Activated naive CD4-positive, alpha-beta T cell treated with anti-CD3 and anti-CD28 coated beads, Interleukin-2, amount 50 U/mL, for 24 hours (primary cell): Measurements from ENCODE around the gene ENPP3.

Experiments used
- H3K27ac Mint-ChIP-seq: one replicate; pipeline ENCODE4 v1.8.0; 2021; ENCODE audit warnings: mild to moderate bottlenecking, mixed read lengths
- H3K27me3 Mint-ChIP-seq: one replicate; pipeline ENCODE4 v1.8.0; 2021; ENCODE audit warnings: mixed read lengths
- H3K36me3 Mint-ChIP-seq: one replicate; pipeline ENCODE4 v1.8.0; 2021; ENCODE audit warnings: mixed read lengths
- H3K4me1 Mint-ChIP-seq: one replicate; pipeline ENCODE4 v1.8.0; 2021; ENCODE audit warnings: mixed read lengths
- H3K4me3 Mint-ChIP-seq: one replicate; pipeline ENCODE4 v1.8.0; 2021; ENCODE audit warnings: mild to moderate bottlenecking, mixed read lengths
- H3K9me3 Mint-ChIP-seq: one replicate; pipeline ENCODE4 v1.8.0; 2021; ENCODE audit warnings: mixed read lengths

The ENPP3 gene

DNA sequence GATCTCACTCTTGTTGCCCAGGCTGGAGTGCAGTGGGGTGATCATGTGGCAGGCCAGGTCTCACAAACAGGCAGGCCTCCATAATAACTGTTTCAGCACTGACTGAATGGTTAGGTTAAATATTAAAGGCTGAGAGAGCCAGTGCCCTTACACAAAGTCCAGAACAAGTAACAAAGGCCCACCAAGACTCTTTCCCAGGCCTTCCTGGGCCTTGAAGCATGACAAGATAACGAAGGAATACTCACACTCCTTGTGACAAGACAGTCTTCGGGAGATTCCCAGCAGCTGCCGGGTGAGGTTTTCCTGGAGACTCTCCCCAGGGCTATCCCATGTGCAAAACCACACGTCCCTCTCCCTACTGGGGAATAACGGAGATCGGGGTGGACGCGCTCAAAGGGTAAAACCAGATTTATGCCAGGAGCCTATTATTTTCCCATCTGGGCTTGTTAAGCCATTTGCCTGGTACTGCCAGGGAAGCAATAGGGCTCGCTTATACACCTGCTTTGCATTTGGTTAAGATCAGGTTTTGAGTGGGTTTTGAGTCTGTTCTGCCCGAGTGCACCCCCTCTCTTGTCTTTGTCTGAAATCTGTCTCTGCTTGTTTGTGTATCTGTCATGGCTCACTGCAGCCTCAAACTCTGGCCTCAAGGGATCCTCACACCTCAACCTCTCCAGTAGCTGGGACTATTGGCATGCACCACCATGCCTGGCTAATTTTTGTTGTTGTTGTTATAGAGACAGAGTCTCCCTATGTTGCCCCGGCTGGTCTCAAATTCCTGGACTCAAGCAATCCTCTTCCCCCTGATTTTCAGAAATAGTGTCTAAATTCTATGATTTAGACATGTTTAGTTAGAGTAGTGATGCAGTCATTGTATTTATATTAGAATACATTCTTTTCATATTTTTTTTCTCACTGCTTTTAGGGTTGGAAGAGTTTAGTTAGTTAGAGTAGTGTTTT is 1.4 kb upstream of the ENPP3 start:
- Mint-ChIP-seq H3K27ac (no peak overlapping the region), H3K4me1 (no peaks in the 10 kb centered on the region), H3K9me3 (no peaks in the 10 kb centered on the region), H3K27me3 (no peaks in the 10 kb centered on the region), H3K4me3 (no peak overlapping the region), H3K36me3 (no peaks in the 10 kb centered on the region)

GRCh38 chr6:131638013-131638412 is 911 bp downstream of the ENPP3 start:
- Mint-ChIP-seq H3K27ac (no peak overlapping the region), H3K4me1 (no peaks in the 10 kb centered on the region), H3K27me3 (no peaks in the 10 kb centered on the region), H3K4me3 (no peak overlapping the region), H3K9me3 (no peaks in the 10 kb centered on the region), H3K36me3 (no peaks in the 10 kb centered on the region)

DNA sequence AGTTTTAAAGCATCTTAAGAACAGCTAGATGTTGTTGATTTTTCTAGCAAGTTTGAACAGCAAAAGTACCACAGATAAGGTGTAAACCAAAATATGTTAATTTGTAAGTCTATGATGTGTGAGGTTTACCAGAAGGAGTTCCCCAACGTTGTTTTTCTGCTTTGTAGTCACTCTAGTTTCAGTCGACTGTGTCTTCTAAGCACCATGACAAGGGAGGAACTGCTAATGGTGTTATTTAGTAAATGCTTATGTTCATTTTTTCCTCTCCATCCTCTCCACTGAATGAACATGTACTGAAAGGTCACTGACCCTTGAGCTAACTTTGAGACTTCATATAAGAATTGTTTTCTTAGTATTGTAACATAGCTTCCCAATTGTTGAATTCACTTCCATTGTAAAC is 3.0 kb downstream of the ENPP3 start:
- Mint-ChIP-seq H3K9me3 (no peaks in the 10 kb centered on the region), H3K4me1 (no peaks in the 10 kb centered on the region), H3K4me3 (no peak overlapping the region), H3K27me3 (no peaks in the 10 kb centered on the region), H3K36me3 (no peaks in the 10 kb centered on the region), H3K27ac (no peak overlapping the region)

GRCh38 chr6:131640576-131640975 is 3.5 kb downstream of the ENPP3 start:
- Mint-ChIP-seq H3K4me1 (no peaks in the 10 kb centered on the region), H3K9me3 (no peaks in the 10 kb centered on the region), H3K27ac (no peak overlapping the region), H3K4me3 (no peak overlapping the region), H3K36me3 (no peaks in the 10 kb centered on the region), H3K27me3 (no peaks in the 10 kb centered on the region)

DNA sequence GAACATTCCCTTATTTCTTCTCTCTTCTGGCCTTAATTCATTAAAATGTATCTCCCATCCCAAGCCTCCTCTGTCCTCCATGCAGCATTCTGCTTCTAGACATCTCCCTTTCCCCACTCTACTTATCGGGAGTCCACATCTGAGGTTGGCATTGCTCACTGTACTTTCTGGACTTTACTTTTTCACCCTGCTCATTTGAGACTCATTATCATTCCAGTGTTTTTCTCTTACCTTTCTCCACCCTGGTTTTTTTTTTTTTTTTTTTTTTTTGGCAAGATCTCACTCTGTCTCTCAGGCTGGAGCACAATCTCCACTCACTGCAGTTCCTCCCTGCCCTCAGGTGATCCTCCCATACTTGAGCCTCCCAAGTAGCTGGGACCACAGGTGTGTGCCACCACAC is 4.5 kb downstream of the ENPP3 start:
- Mint-ChIP-seq H3K9me3 (no peaks in the 10 kb centered on the region), H3K4me3 (no peak overlapping the region), H3K27ac (no peak overlapping the region), H3K27me3 (no peaks in the 10 kb centered on the region), H3K36me3 (no peaks in the 10 kb centered on the region), H3K4me1 (no peaks in the 10 kb centered on the region)

DNA sequence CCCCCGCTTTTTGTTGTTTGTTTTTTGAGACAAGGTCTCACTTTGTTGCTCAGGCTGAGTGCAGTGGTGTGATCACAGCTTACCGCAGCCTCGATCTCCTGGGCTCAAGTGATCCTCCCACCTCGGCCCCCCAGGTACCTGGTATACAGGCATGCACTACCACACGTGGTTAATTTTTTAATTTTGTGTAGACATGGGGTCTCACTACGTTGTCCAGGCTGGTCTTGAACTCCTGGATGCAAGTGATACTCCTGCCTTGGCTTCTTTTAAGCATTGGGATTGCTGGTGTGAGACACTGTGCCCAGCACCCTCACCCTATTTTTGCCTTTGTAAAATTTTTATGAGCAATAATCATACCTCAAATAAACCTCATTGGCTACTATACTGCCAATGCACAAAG is 5.5 kb downstream of the ENPP3 start:
- Mint-ChIP-seq H3K27ac (no peak overlapping the region), H3K9me3 (no peaks in the 10 kb centered on the region), H3K4me3 (no peak overlapping the region), H3K36me3 (no peaks in the 10 kb centered on the region), H3K4me1 (no peaks in the 10 kb centered on the region), H3K27me3 (no peaks in the 10 kb centered on the region)

DNA sequence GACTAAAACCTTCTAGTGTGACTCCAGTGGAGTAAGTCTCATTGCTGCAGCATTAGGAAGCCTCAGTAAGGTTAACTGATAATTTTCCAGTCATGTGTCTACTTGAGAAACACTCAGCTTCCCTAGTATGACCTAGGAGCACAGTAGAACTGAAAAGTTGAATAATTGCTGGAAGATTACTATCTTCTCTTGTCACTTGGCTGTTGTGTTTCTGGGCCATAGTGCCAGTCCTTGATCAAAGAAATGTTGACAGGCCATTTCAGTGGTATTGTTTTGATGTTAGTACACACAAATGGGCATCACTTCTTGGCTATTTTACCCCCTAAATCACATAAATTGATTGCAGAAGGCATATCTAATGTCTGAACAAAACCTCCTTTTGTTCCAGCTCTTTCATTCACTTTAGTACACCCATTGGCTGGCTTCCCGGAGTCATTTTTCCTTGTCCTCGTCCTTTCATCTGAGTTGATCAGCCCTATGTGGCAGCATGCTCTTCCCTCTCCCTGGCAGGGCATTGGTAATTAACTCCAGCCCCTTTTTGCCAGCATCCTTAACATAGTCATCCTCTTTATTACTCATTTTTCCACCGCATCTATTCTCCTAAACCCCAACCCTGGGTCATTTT is 6.0 kb downstream of the ENPP3 start:
- H3K27ac Mint-ChIP-seq, result no peak overlapping the region
- H3K27me3 Mint-ChIP-seq, result no peaks in the 10 kb centered on the region
- H3K36me3 Mint-ChIP-seq, result no peaks in the 10 kb centered on the region
- H3K4me3 Mint-ChIP-seq, result no peak overlapping the region
- no peaks in the 10 kb centered on the region for H3K9me3 Mint-ChIP-seq
- H3K4me1 Mint-ChIP-seq, result no peaks in the 10 kb centered on the region

GRCh38 chr6:131643855-131644460 is 6.9 kb downstream of the ENPP3 start:
- no peak overlapping the region for H3K4me3 Mint-ChIP-seq
- H3K4me1 Mint-ChIP-seq, result no peaks in the 10 kb centered on the region
- no peak overlapping the region for H3K27ac Mint-ChIP-seq
- no peaks in the 10 kb centered on the region for H3K36me3 Mint-ChIP-seq
- no peaks in the 10 kb centered on the region for H3K27me3 Mint-ChIP-seq
- no peaks in the 10 kb centered on the region for H3K9me3 Mint-ChIP-seq

DNA sequence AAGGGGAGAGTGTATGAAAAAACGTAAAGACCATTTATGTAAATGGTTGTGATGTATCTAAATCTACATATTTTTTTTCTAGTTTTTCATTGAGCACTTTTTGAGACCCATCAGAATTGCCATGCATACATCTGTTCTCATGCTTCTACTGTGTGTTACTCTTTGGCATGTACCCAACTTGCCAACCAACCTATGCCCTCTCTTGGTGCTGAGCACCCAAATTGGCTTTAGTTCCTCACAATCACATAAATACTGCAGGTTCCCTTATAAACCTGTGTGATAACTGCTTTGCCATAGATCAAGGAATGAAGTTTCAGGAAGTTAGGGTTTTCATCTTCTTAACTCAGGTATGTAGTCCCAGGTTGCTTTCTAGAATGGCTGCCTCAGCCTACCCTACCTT is 7.8 kb downstream of the ENPP3 start:
- Mint-ChIP-seq H3K27me3 (no peaks in the 10 kb centered on the region), H3K4me3 (no peak overlapping the region), H3K36me3 (no peaks in the 10 kb centered on the region), H3K27ac (no peak overlapping the region), H3K4me1 (peaks cover 3% of the 10 kb centered on the region), H3K9me3 (no peaks in the 10 kb centered on the region)

- no peak overlapping the region for H3K4me3 Mint-ChIP-seq
- H3K36me3 Mint-ChIP-seq, result no peaks in the 10 kb centered on the region
- peaks cover 5% of the 10 kb centered on the region for H3K4me1 Mint-ChIP-seq
- no peak overlapping the region for H3K27ac Mint-ChIP-seq
- no peaks in the 10 kb centered on the region for H3K27me3 Mint-ChIP-seq
- H3K9me3 Mint-ChIP-seq, result no peaks in the 10 kb centered on the region
Observed at GRCh38 chr6:131645846-131646245, 8.7 kb downstream of the ENPP3 start.

DNA sequence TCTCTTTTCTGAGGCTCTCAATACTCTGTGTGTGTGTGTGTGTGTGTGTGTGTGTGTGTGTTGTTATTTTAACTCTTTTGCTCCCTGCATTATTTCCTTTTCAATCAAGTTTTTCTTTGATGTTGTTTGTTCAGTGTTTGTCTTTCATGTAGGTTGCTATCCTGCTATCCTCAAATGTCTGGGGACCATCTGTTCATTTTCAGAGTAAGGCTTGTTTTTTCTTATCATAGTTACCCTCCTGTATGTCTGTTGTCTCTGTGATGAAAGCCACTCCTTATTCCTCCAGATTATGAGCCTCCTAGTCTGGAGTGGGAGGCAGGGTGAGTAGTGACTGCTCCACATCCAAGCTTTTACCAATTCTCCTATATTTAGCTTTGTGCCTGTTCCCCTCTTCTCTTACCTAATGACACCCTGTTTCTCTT is 9.2 kb downstream of the ENPP3 start:
- Mint-ChIP-seq H3K4me3 (no peak overlapping the region), H3K36me3 (no peaks in the 10 kb centered on the region), H3K4me1 (peaks cover 5% of the 10 kb centered on the region), H3K27ac (no peak overlapping the region), H3K9me3 (no peaks in the 10 kb centered on the region), H3K27me3 (no peaks in the 10 kb centered on the region)

GRCh38 chr6:131651782-131652181 is 14.7 kb downstream of the ENPP3 start:
- no peaks in the 10 kb centered on the region for H3K36me3 Mint-ChIP-seq
- H3K9me3 Mint-ChIP-seq, result no peaks in the 10 kb centered on the region
- H3K4me1 Mint-ChIP-seq, result peaks cover 5% of the 10 kb centered on the region
- H3K27ac Mint-ChIP-seq, result no peak overlapping the region
- no peaks in the 10 kb centered on the region for H3K27me3 Mint-ChIP-seq
- no peak overlapping the region for H3K4me3 Mint-ChIP-seq

DNA sequence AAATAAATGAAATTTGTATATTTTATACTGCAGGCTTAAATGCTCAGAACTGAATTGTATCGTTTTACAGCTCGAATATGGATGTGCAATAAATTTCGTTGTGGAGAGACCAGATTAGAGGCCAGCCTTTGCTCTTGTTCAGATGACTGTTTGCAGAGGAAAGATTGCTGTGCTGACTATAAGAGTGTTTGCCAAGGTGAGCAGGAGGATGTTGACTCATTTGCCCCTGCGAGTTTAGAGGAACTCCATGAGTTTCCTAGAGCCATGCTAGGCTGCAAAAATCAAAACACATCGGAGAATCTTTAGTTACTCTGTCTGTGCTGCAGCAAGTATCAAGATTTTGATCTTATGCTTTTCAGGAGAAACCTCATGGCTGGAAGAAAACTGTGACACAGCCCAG is 15.4 kb downstream of the ENPP3 start:
- H3K4me1 Mint-ChIP-seq, result peaks cover 5% of the 10 kb centered on the region

GRCh38 chr6:131654326-131654725 is 17.2 kb downstream of the ENPP3 start:
- H3K27me3 Mint-ChIP-seq, result no peaks in the 10 kb centered on the region
- H3K9me3 Mint-ChIP-seq, result no peaks in the 10 kb centered on the region

More for the DNA sequence above, 15.4 kb downstream of the ENPP3 start:
- no peaks in the 10 kb centered on the region for H3K27me3 Mint-ChIP-seq
- H3K4me3 Mint-ChIP-seq, result no peak overlapping the region
- H3K27ac Mint-ChIP-seq, result no peak overlapping the region
- no peaks in the 10 kb centered on the region for H3K36me3 Mint-ChIP-seq
- H3K9me3 Mint-ChIP-seq, result no peaks in the 10 kb centered on the region

DNA sequence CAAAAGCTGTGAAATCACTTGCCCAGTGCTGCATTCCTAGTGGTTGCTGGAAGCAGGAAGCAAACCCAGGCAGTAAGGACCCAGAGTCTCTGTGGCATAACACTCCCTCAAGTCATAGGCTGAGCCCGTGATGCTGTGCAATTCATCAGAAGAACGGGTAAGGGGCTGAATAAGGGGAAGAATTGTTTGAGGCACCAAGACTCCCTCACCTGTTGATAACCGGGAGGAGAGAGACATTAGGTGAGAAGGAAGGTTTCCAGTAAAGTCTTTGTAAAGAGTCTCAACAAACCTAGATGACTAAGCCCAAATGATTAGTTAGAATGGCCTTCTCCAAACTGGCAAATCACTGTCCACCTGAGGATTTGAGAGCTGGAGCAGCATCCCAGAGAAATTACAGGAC is 18.3 kb downstream of the ENPP3 start:
- no peak overlapping the region for H3K27ac Mint-ChIP-seq
- no peak overlapping the region for H3K4me3 Mint-ChIP-seq
- H3K4me1 Mint-ChIP-seq, result no peaks in the 10 kb centered on the region
- H3K9me3 Mint-ChIP-seq, result no peaks in the 10 kb centered on the region
- H3K36me3 Mint-ChIP-seq, result no peaks in the 10 kb centered on the region
- no peaks in the 10 kb centered on the region for H3K27me3 Mint-ChIP-seq

More at GRCh38 chr6:131654326-131654725, 17.2 kb downstream of the ENPP3 start:
- H3K27ac Mint-ChIP-seq, result no peak overlapping the region
- no peak overlapping the region for H3K4me3 Mint-ChIP-seq
- H3K4me1 Mint-ChIP-seq, result peaks cover 5% of the 10 kb centered on the region
- H3K36me3 Mint-ChIP-seq, result no peaks in the 10 kb centered on the region

DNA sequence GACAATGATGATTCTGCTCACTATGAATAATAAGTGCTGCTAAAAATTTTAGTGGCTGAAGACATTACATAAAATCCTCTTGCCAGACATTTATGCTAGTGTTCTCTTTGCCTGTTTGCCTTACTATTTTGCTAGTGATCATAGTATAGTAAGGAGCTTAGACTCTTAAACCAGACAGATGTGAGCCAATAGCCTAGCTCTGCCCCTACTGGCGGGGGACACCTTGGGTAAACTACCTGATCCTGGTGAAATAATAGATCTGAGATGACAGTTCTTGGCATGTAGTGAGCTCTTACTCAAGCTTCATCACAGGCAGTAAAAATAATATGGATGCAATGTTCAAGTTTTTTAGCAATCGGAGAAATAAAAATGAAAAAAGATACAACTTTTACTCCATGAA is 18.8 kb downstream of the ENPP3 start:
- Mint-ChIP-seq H3K4me3 (no peak overlapping the region), H3K36me3 (no peaks in the 10 kb centered on the region), H3K27ac (no peak overlapping the region), H3K4me1 (no peaks in the 10 kb centered on the region), H3K9me3 (no peaks in the 10 kb centered on the region), H3K27me3 (no peaks in the 10 kb centered on the region)
